ENCODE data around the gene ZMYND12. TPM values are rescaled to one million over a fixed set of nuclear protein-coding genes. Genes with fewer than 3 reads are reported as not detected.

Gene ZMYND12
- polyA plus RNA-seq, 1 experiment, result 0.36 TPM

GRCh38 chr1:42418516-42418915, 37.3 kb downstream of the ZMYND12 start:
- H3K27ac ChIP-seq (ENCODE audit: low read depth, low read length), result no peak overlapping the region
- TF ChIP-seq CTCF (IDR thresholded peaks at IDR 0.05; ENCODE audit: low read depth, low read length), result no peak
- H3K27me3 ChIP-seq (ENCODE audit: control insufficient read depth, insufficient read depth, low read length), result peaks cover 19% of the 10 kb centered on the region
- CTCF ChIA-PET, result no interaction called here
- no peaks in the 10 kb centered on the region for H3K9me3 ChIP-seq (ENCODE audit: control insufficient read depth, insufficient read depth, low read length)
- POLR2A ChIA-PET, result no interaction called here
- no peak for DNase-seq (ENCODE audit: low read depth, low spot score)
- no peak overlapping the region for H3K4me3 ChIP-seq (ENCODE audit: low read depth, low read length)

GRCh38 chr1:42417166-42417565, 38.7 kb downstream of the ZMYND12 start:
- ChIA-PET POLR2A (no interaction called here), CTCF (no interaction called here)
- H3K9me3 ChIP-seq (ENCODE audit: control insufficient read depth, insufficient read depth, low read length), result no peaks in the 10 kb centered on the region
- TF ChIP-seq CTCF (IDR thresholded peaks at IDR 0.05; ENCODE audit: low read depth, low read length), result no peak
- no peak for DNase-seq (ENCODE audit: low read depth, low spot score)
- H3K4me3 ChIP-seq (ENCODE audit: low read depth, low read length), result no peak overlapping the region
- H3K27ac ChIP-seq (ENCODE audit: low read depth, low read length), result no peak overlapping the region
- H3K27me3 ChIP-seq (ENCODE audit: control insufficient read depth, insufficient read depth, low read length), result peaks cover 13% of the 10 kb centered on the region

GRCh38 chr1:42414551-42415496, 41.0 kb downstream of the ZMYND12 start:
- H3K27ac ChIP-seq (ENCODE audit: low read depth, low read length), result no peak overlapping the region
- no peak overlapping the region for H3K4me3 ChIP-seq (ENCODE audit: low read depth, low read length)
- TF ChIP-seq CTCF (IDR thresholded peaks at IDR 0.05; ENCODE audit: low read depth, low read length), result no peak
- ChIA-PET CTCF (no interaction called here), POLR2A (no interaction called here)
- DNase-seq (ENCODE audit: low read depth, low spot score), result no peak
- H3K27me3 ChIP-seq (ENCODE audit: control insufficient read depth, insufficient read depth, low read length), result peaks cover 13% of the 10 kb centered on the region
- H3K9me3 ChIP-seq (ENCODE audit: control insufficient read depth, insufficient read depth, low read length), result no peaks in the 10 kb centered on the region

GRCh38 chr1:42403880-42404400, 51.9 kb downstream of the ZMYND12 start:
- no peaks in the 10 kb centered on the region for H3K9me3 ChIP-seq (ENCODE audit: control insufficient read depth, insufficient read depth, low read length)
- H3K27me3 ChIP-seq (ENCODE audit: control insufficient read depth, insufficient read depth, low read length), result peaks cover 17% of the 10 kb centered on the region
- ChIA-PET POLR2A (no interaction called here), CTCF (no interaction called here)
- H3K4me3 ChIP-seq (ENCODE audit: low read depth, low read length), result no peak overlapping the region
- DNase-seq (ENCODE audit: low read depth, low spot score), result no peak
- H3K27ac ChIP-seq (ENCODE audit: low read depth, low read length), result no peak overlapping the region
- TF ChIP-seq CTCF (IDR thresholded peaks at IDR 0.05; ENCODE audit: low read depth, low read length), result no peak
